Left forelimb (tissue), 1 donor: ENCODE measurements around the gene TOPBP1.

Experiments used
- DNase-seq: peaks from one replicate; pipeline ENCODE4 v3.0.0-alpha.2; 2018; ENCODE audit warnings: low spot score

Gene TOPBP1

GRCh38 chr3:133608388-133608787, 53.4 kb downstream of the TOPBP1 start:
- no peak for DNase-seq

- no peak for DNase-seq
Observed at GRCh38 chr3:133607816-133608215, 53.9 kb downstream of the TOPBP1 start.

- no peak for DNase-seq
Observed at GRCh38 chr3:133606902-133607301, 54.8 kb downstream of the TOPBP1 start.

- DNase-seq: no peak
Observed at GRCh38 chr3:133606342-133606741, 55.4 kb downstream of the TOPBP1 start.

GRCh38 chr3:133600572-133601081, 61.1 kb downstream of the TOPBP1 start:
- no peak for DNase-seq

GRCh38 chr3:133599280-133599679, 62.5 kb downstream of the TOPBP1 start:
- DNase-seq: no peak

- DNase-seq: no peak
Observed at GRCh38 chr3:133598405-133598804, 63.3 kb downstream of the TOPBP1 start.

GRCh38 chr3:133595341-133595740, 66.4 kb downstream of the TOPBP1 start:
- DNase-seq: no peak

- no peak for DNase-seq
Observed at GRCh38 chr3:133593243-133593642, 68.5 kb downstream of the TOPBP1 start.

- no peak for DNase-seq
Observed at GRCh38 chr3:133592843-133593242, 68.9 kb downstream of the TOPBP1 start.

- DNase-seq: no peak
Observed at GRCh38 chr3:133591271-133591742, 70.4 kb downstream of the TOPBP1 start.

- DNase-seq: no peak
Observed at GRCh38 chr3:133589503-133589902, 72.2 kb downstream of the TOPBP1 start.

GRCh38 chr3:133588784-133589465, 72.8 kb downstream of the TOPBP1 start:
- DNase-seq: no peak

- no peak for DNase-seq
Observed at GRCh38 chr3:133588035-133588434, 73.7 kb downstream of the TOPBP1 start.

GRCh38 chr3:133583396-133583795, 78.3 kb downstream of the TOPBP1 start:
- no peak for DNase-seq

- DNase-seq: no peak
Observed at GRCh38 chr3:133578548-133579191, 83.1 kb downstream of the TOPBP1 start.

GRCh38 chr3:133576169-133576568, 85.6 kb downstream of the TOPBP1 start:
- no peak for DNase-seq

GRCh38 chr3:133575086-133575485, 86.7 kb downstream of the TOPBP1 start:
- DNase-seq: no peak

- peak; percentile 83 for DNase-seq
Observed at GRCh38 chr3:133574260-133574881, 87.4 kb downstream of the TOPBP1 start.

GRCh38 chr3:133573629-133574194, 88.0 kb downstream of the TOPBP1 start, which contains the start of gene CDV3:
CDV3 (plus strand) TSS chr3:133573686; CDS start chr3:133574045, 359 bp downstream.
- DNase-seq: no peak

- DNase-seq: peak; percentile 100
Observed at GRCh38 chr3:133573054-133573628, 88.6 kb downstream of the TOPBP1 start.
